HCT116 (cell line): ENCODE data around the gene KPNA3. TPM values are rescaled to one million over a fixed set of nuclear protein-coding genes. Genes with fewer than 3 reads are reported as not detected.

ENCODE experiments used
- ATAC-seq: fragments of 200-7000 bp; cut with Tn5 transposase; 2 replicates; pipeline ENCODE4 v1.9.1; 2020; ENCODE audit warnings: mild to moderate bottlenecking, moderate library complexity
- BruUV-seq: library from RNA; stranded (reverse); fragments of 400-500 nt; replicated peaks from 2 replicates; lab custom pipeline; 2021; lab: Mats Ljungman, UMichigan
- CTCF ChIA-PET: fragments of 300-600 bp; sonication (Branson Sonifier 250); formaldehyde crosslinking; loops from one replicate; lab custom pipeline; 2021; ENCODE audit warnings: antibody characterized with exemption; lab: Charles Lee
- POLR2A ChIA-PET: fragments of 300-600, 350-600 bp; sonication (Branson Sonifier 250); formaldehyde crosslinking; loops from one replicate; lab custom pipeline; 2021; ENCODE audit warnings: antibody characterized with exemption; lab: Charles Lee
- RAD21 ChIA-PET, 2 experiments: fragments of 300-600 bp; sonication (Branson Sonifier 250); formaldehyde crosslinking; loops; one replicate each; lab custom pipeline; 2023; ENCODE audit warnings: low total read pairs in 2 of 2; ENCODE audit not compliant: uncharacterized antibody in 2 of 2, unreplicated experiment in 2 of 2, low non-redundant PET in 1 of 2; lab: Charles Lee
- DNase-seq: peaks from one replicate; pipeline ENCODE4 v3.0.0-alpha.2; 2010; ENCODE audit warnings: low read depth, low spot score
- H2AFZ ChIP-seq: fragments of 200-600 bp; shearing (Covaris generic), sonication (generic); 2 replicates; pipeline ENCODE4 v1.6.1; 2017; ENCODE audit warnings: low read depth, mixed run types, mixed read lengths, antibody characterized with exemption, low read length; ENCODE audit not compliant: poor library complexity, severe bottlenecking
- H3K27ac ChIP-seq: 2 replicates; pipeline ENCODE4 v1.5.1; 2012; ENCODE audit warnings: low read depth, low read length
- H3K27me3 ChIP-seq: fragments of 200-600 bp; sonication (generic); 2 replicates; pipeline ENCODE4 v1.6.1; 2016; ENCODE audit warnings: mixed run types, low read length, mixed read lengths; ENCODE audit not compliant: insufficient read depth
- H3K36me3 ChIP-seq, 2 experiments: fragments of 200-500 bp in 1 of 2; fragments of 200-600 bp in 1 of 2; sonication (Bioruptor generic) in 1 of 2; sonication (generic) in 1 of 2; 2 replicates each; pipeline versions ENCODE4 v1.5.1 to v1.6.1; 2014 to 2016; ENCODE audit warnings: low read length in 2 of 2, inconsistent platforms in 1 of 2, mixed read lengths in 1 of 2, mixed run types in 1 of 2; ENCODE audit not compliant: insufficient read depth in 2 of 2, control insufficient read depth in 1 of 2
- H3K4me1 ChIP-seq, 2 experiments: fragments of 200-600 bp in 1 of 2; sonication (generic) in 1 of 2; 2 replicates each; pipeline versions ENCODE4 v1.5.1 to v1.6.1; 2012 to 2017; ENCODE audit warnings: low read length in 2 of 2, inconsistent platforms in 1 of 2, mild to moderate bottlenecking in 1 of 2, mixed read lengths in 1 of 2, mixed run types in 1 of 2, moderate library complexity in 1 of 2; ENCODE audit not compliant: insufficient read depth in 2 of 2, control insufficient read depth in 1 of 2
- H3K4me2 ChIP-seq: fragments of 200-600 bp; sonication (generic); 2 replicates; pipeline ENCODE4 v1.6.1; 2017; ENCODE audit warnings: mixed run types, low read length, mixed read lengths
- H3K4me3 ChIP-seq, 2 experiments: fragments of 200-600 bp in 1 of 2; sonication (generic) in 1 of 2; replicated peaks in 1 of 2; 2 replicates each; pipeline ENCODE4 v1.5.1; 2011 to 2016; ENCODE audit warnings: low read length in 2 of 2, control low read depth in 1 of 2, low read depth in 1 of 2, mild to moderate bottlenecking in 1 of 2, mixed read lengths in 1 of 2, mixed run types in 1 of 2
- H3K79me2 ChIP-seq: fragments of 200-600 bp; sonication (generic); 2 replicates; pipeline ENCODE4 v1.6.1; 2017; ENCODE audit warnings: mild to moderate bottlenecking, mixed run types, low read length, moderate library complexity, mixed read lengths; ENCODE audit not compliant: insufficient read depth
- H3K9ac ChIP-seq: fragments of 200-600 bp; sonication (generic); 2 replicates; pipeline ENCODE4 v1.6.1; 2016; ENCODE audit warnings: low read length, mixed read lengths
- H3K9me2 ChIP-seq: fragments of 200-600 bp; sonication (generic), shearing (Covaris generic); 2 replicates; pipeline ENCODE4 v1.6.1; 2017; ENCODE audit warnings: mixed run types, mild to moderate bottlenecking, moderate library complexity; ENCODE audit not compliant: insufficient read depth
- H3K9me3 ChIP-seq, 2 experiments: fragments of 200-500 bp in 1 of 2; fragments of 200-600 bp in 1 of 2; sonication (Bioruptor generic) in 1 of 2; sonication (generic) in 1 of 2; 2 replicates each; pipeline ENCODE4 v1.6.1; 2014 to 2017; ENCODE audit warnings: low read length in 2 of 2, mixed read lengths in 2 of 2, inconsistent platforms in 1 of 2, low read depth in 1 of 2, mild to moderate bottlenecking in 1 of 2, mixed run types in 1 of 2, moderate library complexity in 1 of 2; ENCODE audit not compliant: control insufficient read depth in 1 of 2, insufficient read depth in 1 of 2
- H4K20me1 ChIP-seq: fragments of 200-600 bp; sonication (generic), shearing (Covaris generic); 2 replicates; pipeline ENCODE4 v1.6.1; 2017; ENCODE audit warnings: mixed run types, mild to moderate bottlenecking, moderate library complexity; ENCODE audit not compliant: insufficient read depth
- CBX3 ChIP-seq: IDR thresholded peaks from 2 replicates; pipeline ENCODE4 v1.6.1; 2012; ENCODE audit warnings: low read depth
- CTCF ChIP-seq, 3 experiments: fragments of 200-600 bp in 1 of 3; sonication (generic) in 1 of 3; IDR thresholded peaks in 2 of 3; conservative IDR thresholded peaks in 1 of 3; 2 replicates each; pipeline ENCODE4 v1.5.1; 2012 to 2017; ENCODE audit warnings: low read depth in 2 of 3, low read length in 2 of 3, antibody characterized with exemption in 1 of 3, borderline replicate concordance in 1 of 3, control low read depth in 1 of 3, mild to moderate bottlenecking in 1 of 3, mixed read lengths in 1 of 3, mixed run types in 1 of 3, moderate library complexity in 1 of 3; ENCODE audit not compliant: insufficient read depth in 1 of 3
- EGR1 ChIP-seq: IDR thresholded peaks from 2 replicates; pipeline ENCODE4 v1.6.1; 2012; ENCODE audit warnings: low read depth
- FOSL1 ChIP-seq: IDR thresholded peaks from 2 replicates; pipeline ENCODE4 v1.6.1; 2012; ENCODE audit warnings: low read depth
- JUND ChIP-seq: IDR thresholded peaks from 2 replicates; pipeline ENCODE4 v1.6.1; 2012
- MAX ChIP-seq: IDR thresholded peaks from 2 replicates; pipeline ENCODE4 v1.6.1; 2012
- REST ChIP-seq: IDR thresholded peaks from 2 replicates; pipeline ENCODE4 v1.6.1; 2012; ENCODE audit warnings: low read depth
- SIN3A ChIP-seq: IDR thresholded peaks from 2 replicates; pipeline ENCODE4 v1.6.1; 2012; ENCODE audit warnings: low read depth
- SP1 ChIP-seq: IDR thresholded peaks from 2 replicates; pipeline ENCODE4 v1.6.1; 2012; ENCODE audit warnings: low read depth
- ZNF274 ChIP-seq: fragments of 200-500 bp; sonication (Bioruptor generic); IDR thresholded peaks from 2 replicates; pipeline ENCODE4 v1.6.1; 2014; ENCODE audit warnings: mild to moderate bottlenecking, low read depth, low read length, inconsistent platforms
- intact Hi-C: fragments of 100-400 bp; cut with micrococcal nuclease; formaldehyde crosslinking; loops from 2 replicates; pipeline ENCODE4 v1.10.0; 2022
- total RNA-seq: library from RNA; stranded (reverse); gene quantifications from one replicate; pipeline ENCODE4 v1.2.1, GENCODE V29; 2021; ENCODE audit not compliant: unreplicated experiment

The KPNA3 gene
- total RNA-seq, 1 experiment from 2014 or later, result 45.0 TPM

- no TSS peak for BruUV-seq
- Histone ChIP-seq H4K20me1 (no peaks in the 10 kb centered on the region), H3K79me2 (peaks cover 7% of the 10 kb centered on the region), H3K27me3 (no peaks in the 10 kb centered on the region), H3K9ac (no peak overlapping the region), H3K4me2 (no peak overlapping the region), H3K4me3 (no peak overlapping the region), H3K9me2 (no peaks in the 10 kb centered on the region), H3K27ac (no peak overlapping the region), H3K36me3 (peaks cover 0 to 9% of the 10 kb centered on the region in 2 experiments; a peak in 2 of 4 replicates), H2AFZ (no peak overlapping the region), H3K9me3 (no peaks in the 10 kb centered on the region), H3K4me1 (no peaks in the 10 kb centered on the region)
- ATAC-seq (no peak), DNase-seq (no peak)
- ChIA-PET RAD21 (no interaction called here), CTCF (interaction anchor here (0.6 kb wide), 1 partner anchor 37 kb away, joined by 3 read pairs; no protein-coding TSS in a partner anchor), POLR2A (no interaction called here)
- intact Hi-C loops, result no loop called here
- TF ChIP-seq SIN3A (no peak), SP1 (no peak), JUND (no peak), CBX3 (no peak)
These were observed 51.6 kb downstream of the KPNA3 start for GRCh38 chr13:49740870-49741269.

GRCh38 chr13:49739498-49740187 lies 52.8 kb downstream of the KPNA3 start:
- Histone ChIP-seq H3K27ac (no peak overlapping the region), H3K36me3 (peaks cover 0 to 4% of the 10 kb centered on the region in 2 experiments; a peak in 2 of 4 replicates), H4K20me1 (no peaks in the 10 kb centered on the region), H3K4me3 (no peak overlapping the region), H3K79me2 (peaks cover 4% of the 10 kb centered on the region; the same call in 1 of the 2 replicates), H2AFZ (no peak overlapping the region), H3K9me2 (no peaks in the 10 kb centered on the region), H3K4me1 (no peaks in the 10 kb centered on the region), H3K9me3 (no peaks in the 10 kb centered on the region), H3K4me2 (no peak overlapping the region), H3K9ac (no peak overlapping the region), H3K27me3 (no peaks in the 10 kb centered on the region)
- no peak for DNase-seq
- intact Hi-C loops, result no loop called here
- ChIA-PET RAD21 (no interaction called here), CTCF (no interaction called here), POLR2A (interaction anchor here (0.7 kb wide), 1 partner anchor 795 kb away, joined by 4 read pairs; no protein-coding TSS in a partner anchor)
- BruUV-seq, result no TSS peak
- TF ChIP-seq FOSL1 (no peak), CTCF (IDR thresholded peaks at IDR 0.05 in 2 of 3, conservative IDR thresholded peaks at IDR 0.05 in 1 of 3; ENCODE audit: borderline replicate concordance in 1 of 3, insufficient read depth in 1 of 3, low read depth in 2 of 3, low read length in 2 of 3) (no peak), ZNF274 (no peak), SIN3A (no peak), EGR1 (no peak), SP1 (no peak), REST (no peak), MAX (no peak)
- ATAC-seq, result no peak
